Stimulated activated CD4-positive, alpha-beta T cell treated with anti-CD3 and anti-CD28 coated beads, TNF-alpha, amount 100 ng/mL, for 48 hours (primary cell): Measurements from ENCODE around the gene GFPT2.

Experiments used
- DNase-seq, 3 donors: peaks; one replicate each; pipeline ENCODE4 v3.0.0-alpha.2; 2020; ENCODE audit warnings: low read depth in 3 of 3

GFPT2 gene

DNA sequence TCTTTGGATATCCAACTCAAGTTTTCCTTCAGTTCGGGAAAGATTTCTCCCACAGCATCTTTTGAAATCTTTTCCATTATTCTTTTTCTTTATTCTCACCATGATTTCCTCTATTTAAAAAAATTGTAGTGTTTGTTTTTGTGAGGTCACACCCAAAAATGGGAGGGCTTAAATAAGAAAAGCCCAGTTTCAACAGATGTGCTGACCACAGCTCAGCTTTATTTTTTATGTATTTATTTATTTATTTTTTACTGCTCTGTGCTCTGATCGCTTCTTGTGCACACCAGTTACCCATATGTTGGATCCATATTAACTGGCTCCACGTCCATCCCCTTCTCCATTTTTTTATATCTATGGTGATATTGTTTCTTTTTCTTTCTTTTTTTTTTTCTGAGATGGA, 20.3 kb downstream of the GFPT2 start:
- DNase-seq, result no peak

DNA sequence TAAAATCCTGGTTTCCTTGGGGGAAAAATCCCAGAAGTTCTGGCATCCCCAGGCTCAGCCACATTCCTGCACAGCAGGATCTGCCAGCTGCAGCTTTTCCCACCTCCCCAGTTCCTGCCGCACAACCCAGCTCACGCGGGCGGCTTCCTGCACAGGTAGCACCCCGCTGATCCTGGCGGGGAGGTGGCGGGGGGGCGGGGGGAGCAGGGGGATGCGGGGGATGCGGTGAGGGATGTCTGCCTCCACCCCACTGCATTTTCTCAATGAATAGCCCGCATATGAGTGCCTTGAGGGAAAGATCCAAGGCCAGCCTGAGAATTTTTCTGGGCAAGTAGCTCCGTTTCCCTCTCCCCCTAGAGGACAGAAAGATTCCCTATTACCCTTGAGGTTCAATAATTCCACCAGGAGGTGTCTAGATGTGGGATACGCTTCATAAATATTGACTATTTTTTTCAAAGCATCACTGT, 21.1 kb downstream of the GFPT2 start:
- no peak for DNase-seq

- DNase-seq, result no peak
Measured at GRCh38 chr5:180331647-180331950, 21.5 kb downstream of the GFPT2 start.

- DNase-seq, result no peak
Measured at GRCh38 chr5:180330810-180331646, 22.1 kb downstream of the GFPT2 start.

- no peak for DNase-seq
Measured at GRCh38 chr5:180330270-180330648, 22.9 kb downstream of the GFPT2 start.

GRCh38 chr5:180329606-180330269, 23.4 kb downstream of the GFPT2 start:
- no peak for DNase-seq

DNA sequence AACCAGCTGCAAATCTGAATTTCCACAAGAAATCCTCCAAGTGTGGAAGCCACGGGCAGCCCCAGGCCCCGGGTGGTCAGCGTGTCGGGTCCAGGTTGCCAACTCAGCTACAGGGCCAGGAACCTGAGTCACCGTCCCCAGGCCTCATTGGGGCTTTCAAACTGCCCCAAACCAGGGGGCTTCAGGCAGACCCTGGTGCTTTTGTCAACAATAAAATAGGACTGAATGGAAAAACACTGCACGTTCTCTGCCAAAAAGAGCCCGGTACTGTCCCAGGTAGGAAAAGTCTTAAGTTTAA, 24.0 kb downstream of the GFPT2 start:
- DNase-seq, result no peak

DNA sequence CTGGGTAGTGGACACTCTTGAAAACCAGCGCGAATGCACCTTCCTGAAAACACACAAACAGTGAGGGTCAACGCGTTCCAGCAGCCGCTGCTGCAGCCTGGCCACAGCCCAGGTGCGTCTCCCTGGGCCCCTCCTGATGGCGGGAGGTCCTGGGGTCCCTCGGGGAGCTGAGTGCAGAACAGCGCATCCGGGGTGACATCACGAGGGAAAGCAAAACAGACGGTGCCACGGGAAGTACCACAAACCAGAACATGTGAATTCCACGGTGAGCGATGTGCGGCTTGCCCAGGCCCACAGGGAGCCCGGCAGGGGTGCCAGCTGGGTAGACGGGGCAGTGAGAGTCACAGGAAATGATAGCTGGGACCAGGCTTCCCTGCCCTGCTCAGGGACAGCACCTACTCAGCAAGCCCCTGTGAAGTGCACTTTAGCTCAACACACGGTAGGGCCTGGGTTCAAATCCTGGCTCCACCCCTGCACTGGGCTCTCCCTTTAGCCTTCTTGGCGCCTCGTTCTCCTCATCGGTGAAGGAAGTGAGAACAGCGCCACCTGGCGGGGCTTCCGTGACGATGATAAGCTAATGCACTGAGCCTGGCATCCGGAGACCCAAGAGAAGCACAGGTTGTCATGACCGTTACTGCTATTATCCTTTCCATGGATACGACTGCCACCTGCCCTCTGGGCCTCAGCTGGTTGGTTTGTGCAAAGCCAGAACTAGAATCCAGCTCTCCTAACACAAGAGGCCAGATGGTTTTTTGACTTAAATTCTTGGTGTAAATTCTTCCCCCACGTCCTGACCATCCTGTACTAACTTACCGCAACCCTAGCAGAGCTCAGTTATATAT, 24.6 kb downstream of the GFPT2 start:
- peak; percentile 73 to 80 (median 75) for DNase-seq

DNA sequence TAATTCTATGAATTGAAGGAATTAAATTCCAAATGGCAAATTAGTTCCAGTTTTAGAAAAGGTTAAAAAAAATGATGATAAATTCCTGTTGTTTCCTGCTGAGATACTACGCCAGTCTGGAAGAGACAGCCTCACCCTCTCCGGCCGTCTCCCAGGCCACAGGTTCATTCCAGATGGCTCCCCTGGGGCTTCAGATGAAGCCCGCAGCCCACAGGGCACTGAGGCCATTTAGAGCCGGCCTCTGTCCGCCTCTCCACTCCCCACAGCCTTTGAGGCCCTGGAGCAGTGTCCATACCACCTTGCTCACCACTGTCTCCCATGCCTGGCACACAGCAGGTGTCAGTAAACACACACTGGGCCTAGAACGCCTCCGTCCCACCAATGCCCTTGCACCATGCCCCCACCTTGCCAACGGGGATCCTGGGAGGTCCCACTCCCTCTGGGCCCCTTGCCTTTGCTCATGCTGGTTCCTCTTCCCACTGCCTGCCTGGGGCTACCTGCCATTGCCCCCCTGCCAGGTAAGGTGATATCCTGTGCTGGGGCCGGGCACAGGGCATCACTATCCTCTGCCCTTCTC, 26.1 kb downstream of the GFPT2 start:
- DNase-seq, result no peak

DNA sequence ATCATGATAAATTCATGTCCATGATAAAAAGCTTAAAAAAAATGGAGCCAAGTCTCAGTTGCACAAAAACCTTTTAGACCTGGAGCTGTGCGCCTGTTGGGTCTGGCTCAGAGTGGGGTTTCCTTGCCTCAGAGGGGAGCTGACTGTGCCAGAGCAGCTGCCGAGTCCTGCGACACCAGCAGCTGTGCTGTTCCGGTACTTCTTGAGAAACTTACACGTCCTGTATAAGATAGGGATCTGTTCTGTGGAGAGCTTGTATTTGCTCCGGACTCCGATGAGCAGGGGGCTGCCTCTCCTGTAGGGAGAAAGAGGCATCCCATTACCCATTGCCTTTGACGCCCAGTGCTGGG, 28.6 kb downstream of the GFPT2 start:
- no peak for DNase-seq

- DNase-seq, result no peak
Measured at GRCh38 chr5:180323941-180324600, 29.1 kb downstream of the GFPT2 start.

DNA sequence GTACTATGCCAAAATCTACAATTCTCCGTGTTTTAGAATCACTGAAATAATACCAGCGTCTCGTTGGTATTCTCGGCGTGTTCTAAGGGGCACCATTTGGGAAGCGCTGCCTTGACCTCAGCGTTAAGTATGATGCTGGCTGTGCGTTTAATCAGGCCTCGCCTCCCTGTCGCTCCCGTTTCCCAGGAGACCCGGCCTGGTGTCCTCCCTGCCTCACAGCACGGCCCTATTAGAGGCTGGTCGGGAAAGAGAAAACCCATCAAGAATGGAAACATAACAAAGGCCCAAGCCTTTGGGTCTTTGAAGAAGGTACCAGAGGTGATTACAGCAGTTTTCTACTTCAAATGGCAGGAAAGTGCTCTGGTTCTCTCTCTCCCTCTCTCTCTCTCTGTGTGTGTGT, 30.0 kb downstream of the GFPT2 start:
- DNase-seq, result no peak

GRCh38 chr5:180318456-180319089, 34.6 kb downstream of the GFPT2 start:
- no peak for DNase-seq

- DNase-seq, result no peak
Measured at GRCh38 chr5:180316586-180316985, 36.5 kb downstream of the GFPT2 start.

DNA sequence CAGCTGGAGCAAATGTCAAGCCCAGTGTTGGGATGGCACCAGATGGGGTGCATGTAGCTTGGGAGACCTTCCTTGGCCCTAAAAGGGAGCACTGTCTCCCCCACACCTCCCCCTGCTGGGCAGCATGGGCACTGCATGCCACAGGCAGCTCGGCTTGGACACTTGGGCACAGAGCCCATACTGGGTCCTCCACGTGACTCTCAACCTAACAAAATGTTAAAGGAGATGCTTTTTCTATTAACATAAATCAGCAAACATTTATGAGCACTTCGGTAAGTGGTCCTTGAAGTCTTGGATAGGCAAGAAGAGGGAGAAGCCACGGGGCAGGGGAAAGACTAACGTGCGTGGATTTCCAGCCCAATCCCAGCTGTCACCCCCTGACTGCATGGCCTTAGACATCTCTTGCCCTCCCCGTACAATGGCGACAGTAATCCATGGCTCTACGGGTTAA, 37.3 kb downstream of the GFPT2 start:
- DNase-seq, result peak; percentile 57 to 63 (median 59)

DNA sequence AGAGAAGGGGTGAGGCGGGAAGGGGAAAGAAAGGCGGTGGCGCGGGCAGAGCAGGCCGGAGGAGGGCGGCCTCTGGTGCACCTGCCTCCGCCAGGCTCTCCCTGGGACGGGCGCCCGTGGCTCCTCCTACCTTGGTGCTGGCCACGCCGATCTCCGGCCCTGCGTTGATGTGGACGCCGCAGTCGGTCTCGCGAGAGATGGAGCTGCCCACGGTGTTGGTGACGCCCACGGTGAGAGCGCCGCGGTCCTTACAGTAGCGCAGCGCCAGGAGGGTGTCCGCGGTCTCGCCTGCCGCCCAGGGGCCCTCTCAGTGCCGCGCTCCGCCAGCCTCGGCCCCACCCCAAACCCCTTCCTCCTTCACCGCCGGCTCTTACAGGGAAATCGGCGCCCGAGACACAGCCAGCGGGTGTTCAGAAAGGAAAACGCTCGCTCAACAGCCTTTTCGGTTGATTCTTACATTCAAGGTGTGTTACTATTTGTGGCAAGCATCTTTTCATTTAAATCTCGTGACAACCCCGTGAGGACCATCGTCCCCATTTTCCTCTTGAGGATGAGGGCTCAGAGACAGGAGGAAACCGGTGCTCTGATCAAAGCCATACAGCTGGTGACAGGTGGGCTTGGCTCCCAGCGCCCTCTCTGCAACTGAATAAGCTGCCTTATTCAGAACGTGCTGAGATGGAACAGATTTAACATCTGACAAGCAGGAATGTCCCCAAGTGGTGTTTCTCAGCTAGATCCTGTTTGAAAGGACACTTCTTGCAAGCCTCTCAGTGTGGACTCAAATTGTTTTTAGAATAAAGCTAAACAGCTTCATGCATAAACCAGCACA, 39.2 kb downstream of the GFPT2 start:
- DNase-seq, result peak in 1 of 3 donors; percentile 68

- no peak for DNase-seq
Measured at GRCh38 chr5:180311216-180311615, 41.9 kb downstream of the GFPT2 start.

- DNase-seq, result no peak
Measured at GRCh38 chr5:180306796-180307195, 46.3 kb downstream of the GFPT2 start.

DNA sequence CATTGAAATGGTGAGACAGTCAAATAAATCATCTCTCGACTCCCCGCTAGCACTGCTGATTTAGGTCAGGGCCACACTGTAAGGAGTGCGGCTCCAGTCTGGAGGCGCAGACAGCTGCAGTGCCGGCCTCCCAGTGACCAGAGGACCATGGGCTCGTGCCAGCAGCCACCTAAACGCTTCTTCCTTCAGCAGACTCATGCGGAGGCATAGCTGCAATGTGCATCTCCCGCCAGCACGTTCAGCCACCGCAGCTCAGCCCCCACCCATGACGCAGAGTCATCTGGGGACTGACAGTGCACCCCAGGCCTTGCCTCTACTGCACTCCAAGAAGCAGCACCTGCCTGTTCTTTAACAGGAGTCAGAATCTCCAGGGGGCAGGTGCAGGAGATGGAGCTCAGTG, 47.7 kb downstream of the GFPT2 start:
- DNase-seq, result no peak
